Measurements from ENCODE around the gene SGSM2.

The SGSM2 gene

DNA sequence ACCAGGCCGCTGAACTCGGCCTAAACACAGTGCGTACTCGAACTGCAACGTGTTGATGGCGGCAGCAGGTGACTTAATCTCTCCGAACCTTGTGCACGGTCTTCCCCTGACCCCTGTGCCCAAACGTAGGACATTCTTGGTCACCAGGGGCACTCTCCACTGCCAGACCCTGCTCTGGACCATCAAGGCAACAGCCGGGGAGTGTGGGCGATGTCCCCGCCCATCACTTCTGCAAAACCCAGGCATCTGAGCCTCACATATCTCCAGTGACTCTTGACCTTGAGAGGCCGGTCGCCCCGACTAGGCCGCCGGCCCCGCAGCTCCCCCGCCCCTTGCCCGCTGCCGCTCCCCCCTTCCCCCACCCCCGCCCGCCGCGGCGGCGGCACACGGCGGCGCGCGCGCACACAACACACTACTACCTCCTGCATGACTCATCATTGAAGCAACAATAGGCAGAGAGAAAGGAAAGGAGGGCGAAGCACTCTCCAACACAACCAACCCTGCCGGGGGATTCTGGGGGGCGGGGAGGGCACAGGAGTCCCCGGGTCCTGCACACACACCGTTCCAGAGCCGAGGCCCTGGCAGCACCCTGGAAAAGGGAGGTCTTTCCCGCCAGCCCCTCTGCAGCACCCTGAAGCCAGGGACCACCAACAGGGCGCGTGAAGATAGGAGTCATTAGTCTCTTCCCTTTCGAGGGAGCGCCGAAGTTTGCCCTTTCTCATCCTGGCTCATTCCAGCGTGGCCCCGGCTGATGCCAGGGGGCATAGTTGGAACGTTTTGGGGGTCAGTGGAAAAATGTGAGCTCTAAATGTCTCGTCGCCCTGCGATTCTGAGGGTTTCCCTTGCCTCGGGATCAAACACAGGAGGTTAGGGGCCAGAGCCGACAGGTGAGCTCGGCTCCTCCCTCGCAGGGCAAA, 61.6 kb downstream of the SGSM2 start:
- DNase-seq (ENCODE audit: low read depth in 2 of 2), result peak; percentile 59 to 63

DNA sequence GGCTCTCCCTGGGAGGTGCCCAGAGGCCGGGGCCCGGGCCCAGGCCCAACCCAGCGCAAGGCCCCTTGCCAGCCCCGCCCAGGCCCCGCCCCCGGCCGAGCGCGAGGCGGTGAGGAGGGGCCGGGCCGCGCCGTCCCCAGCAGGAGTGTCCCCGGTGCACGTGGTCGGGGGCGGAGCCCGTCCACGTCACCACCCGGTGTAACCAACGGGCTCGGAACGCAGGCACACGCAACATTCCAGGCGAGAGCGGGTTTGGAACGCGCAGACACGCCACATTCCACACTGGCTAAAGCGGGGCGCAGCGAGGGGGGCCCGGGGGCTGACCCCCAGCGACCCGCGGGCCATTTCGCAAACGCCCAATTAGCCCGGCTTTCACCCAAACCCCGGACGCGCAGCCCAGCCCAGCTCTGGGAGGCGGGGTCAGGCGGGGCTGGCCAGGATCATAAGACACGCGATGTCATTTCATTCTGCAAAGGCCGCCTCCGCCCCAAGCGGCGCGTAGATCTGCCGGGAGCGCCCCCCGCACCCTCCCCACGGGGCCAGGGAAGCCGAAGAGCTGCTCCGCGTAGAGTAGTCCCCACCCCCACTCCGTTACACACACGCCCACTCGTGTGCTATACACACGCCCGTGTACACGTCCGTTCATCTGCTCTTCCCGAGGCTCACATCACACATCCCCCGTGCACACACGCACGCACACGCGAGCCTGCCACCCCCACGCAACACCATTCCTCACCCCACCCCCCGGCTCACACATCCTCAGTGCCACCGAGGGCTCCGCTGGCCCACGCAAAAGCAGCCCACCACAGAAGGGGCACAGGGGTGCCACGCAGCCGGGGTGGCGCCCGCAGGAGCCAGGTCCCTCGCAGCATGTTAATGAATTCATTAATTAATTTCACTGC, 62.5 kb downstream of the SGSM2 start:
- DNase-seq (ENCODE audit: low read depth in 2 of 2), result peak; percentile 90 to 91

DNA sequence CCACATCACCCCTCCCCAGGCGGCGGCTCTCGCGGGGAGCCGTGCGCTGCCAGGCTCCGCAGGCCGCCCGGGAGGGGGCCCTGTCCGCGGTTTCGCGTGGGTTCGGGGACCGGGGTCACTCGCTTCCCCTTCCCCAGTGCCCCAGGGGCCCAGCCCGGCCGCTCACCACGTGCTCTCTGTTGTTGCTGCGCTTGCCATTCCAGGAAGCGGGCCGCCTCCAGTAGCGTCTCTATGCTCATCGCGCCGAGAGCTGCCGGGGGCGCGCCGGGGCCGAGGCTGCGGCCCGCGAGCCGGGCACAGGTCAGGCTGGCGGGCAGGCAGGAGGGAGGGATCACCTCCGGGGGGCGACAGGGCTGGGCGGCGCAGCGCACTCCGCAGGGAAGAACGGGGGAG, 63.2 kb downstream of the SGSM2 start:
- DNase-seq (ENCODE audit: low read depth in 2 of 2), result no peak

DNA sequence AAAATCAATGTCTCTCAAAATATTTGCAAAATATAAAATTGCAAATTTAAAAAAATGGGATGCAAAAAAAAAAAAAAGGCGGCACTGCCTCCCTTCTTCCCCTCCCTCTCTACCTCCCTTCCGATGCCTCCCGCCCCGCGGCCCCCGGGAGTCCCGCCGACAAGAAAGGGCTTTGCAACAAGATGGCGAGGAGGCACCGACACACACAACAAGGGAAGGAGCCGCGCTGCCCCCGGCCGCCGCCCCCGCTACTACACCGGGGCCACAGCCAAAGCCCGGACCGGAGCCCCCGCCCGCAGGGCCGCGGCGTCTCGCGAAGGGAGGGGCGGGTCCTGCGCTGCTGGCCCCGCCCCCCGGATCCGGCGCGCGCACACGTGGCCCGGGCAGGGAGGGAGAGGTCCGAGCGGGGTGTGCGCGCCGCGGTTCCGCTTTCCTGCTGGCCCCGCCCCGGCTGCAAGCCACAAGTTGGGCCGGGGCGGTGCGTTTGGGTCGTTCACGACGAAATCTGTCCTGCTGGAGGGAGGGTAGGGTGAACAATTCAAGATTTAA, 63.6 kb downstream of the SGSM2 start, which contains the start of gene MNT:
Gene MNT (minus strand): TSS at position 184 of the 549 bp plus-strand sequence. CDS start 348 bp downstream, outside the sequence.
- DNase-seq (ENCODE audit: low read depth in 2 of 2), result peak; percentile 92 to 94

DNA sequence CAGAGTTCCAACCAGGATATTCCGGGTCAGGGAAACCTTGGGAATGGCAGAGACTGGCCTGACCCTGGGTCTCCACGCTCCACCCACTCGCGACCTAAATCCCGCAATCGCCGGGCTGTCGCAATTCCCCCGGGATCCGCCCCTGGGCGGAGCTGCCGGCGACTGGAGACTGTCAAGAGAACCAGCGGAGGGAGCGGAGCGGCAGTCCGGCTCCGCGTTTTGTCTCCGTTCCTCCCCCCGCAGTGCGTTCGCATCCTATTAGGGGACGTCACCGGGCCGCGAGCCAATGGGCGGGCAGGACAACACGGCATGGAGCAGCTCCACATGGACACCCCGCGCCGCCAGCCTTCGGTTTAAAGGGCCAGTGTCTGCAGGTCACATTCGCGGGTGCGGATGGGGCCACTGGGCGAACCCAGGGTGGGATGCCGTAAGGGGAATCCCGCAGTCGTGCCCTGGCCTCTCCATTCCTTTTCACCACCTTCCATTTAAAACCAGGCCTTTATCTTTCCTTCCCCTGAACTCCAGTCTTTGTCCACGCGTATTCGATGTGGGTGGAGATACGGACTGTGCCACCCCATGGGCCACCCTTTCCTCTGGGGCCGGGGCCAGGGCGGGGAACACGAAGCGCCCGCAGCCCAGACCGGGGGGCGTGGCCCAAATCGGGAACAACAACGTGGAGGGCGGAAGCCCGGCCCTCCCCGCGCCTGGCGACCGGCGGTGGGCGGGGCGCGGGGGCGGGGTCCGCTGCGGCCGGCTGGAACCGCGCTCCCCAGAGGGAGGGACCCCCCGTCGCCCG, 64.3 kb downstream of the SGSM2 start:
- DNase-seq (ENCODE audit: low read depth in 2 of 2), result peak; percentile 99

DNA sequence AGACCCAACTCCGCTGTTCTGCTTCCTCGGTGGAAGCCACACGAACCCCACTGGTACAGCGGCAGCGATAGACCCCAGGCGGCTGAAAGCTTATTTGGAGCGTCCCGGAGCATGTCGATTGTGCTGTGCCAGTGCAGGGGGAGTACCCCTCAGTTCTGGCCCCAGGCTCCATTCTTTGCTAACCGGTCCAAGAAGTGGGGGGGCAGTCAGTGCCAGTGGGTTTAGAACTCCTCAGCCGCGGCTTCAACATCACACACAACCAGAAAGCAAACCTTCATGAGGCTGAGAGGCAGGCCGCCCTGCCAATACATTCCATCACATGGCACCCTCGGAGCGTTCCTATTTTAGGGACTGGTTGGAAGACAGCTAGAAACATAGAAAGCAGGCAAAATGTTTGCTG, 65.2 kb downstream of the SGSM2 start:
- no peak for DNase-seq (ENCODE audit: low read depth in 2 of 2)

DNA sequence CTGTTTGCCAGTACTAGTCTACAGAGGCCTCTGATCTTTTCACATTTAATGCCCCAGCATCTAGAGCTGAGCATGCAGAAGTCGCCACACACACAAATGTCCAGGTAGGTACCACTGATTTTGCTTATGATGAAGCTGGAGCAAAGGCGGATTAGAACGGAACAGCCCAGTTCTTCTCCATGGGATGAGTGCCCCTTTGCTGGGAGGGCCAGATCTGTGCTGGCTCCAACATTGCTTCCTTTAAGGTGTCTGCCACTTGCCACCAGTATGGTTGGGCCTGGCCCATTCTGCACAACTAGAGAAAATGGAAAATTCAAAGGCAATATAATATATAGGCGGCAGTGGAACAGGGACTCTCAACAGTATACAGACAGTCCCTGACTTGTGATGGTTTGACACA, 65.7 kb downstream of the SGSM2 start:
- DNase-seq (ENCODE audit: low read depth in 2 of 2), result no peak

DNA sequence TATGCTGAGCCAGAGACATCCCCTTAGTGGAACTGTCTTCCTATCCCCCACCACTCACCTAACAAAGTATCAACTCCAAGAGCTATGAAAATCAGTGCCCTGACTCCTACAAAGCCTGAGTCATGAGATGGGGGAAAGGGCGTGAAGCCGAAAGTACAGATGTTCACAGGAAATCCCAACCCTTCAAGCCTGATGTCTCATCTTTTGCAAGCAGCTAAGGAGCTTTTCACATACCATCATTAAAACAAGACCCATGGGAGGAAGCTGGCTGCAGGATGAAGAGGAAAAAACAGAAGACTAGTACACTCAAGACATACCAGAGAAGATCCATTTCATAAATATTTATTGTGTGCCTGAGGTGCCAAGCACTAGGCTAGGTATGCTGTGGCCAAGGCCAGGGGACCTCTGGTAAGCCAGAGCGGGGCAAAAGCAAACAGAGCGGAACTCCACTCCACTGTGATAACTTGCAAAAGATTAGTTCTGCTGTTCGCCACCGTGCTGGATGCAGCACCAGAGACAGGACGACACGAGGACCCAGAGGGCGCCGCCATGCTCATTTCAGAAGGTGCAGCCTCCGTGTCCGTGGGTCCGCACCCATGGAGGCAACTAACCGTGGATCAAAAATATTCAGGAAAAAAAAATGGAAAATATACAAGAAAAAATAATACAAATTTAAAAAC, 68.1 kb downstream of the SGSM2 start:
- DNase-seq (ENCODE audit: low read depth in 2 of 2), result peak; percentile 77 to 82

DNA sequence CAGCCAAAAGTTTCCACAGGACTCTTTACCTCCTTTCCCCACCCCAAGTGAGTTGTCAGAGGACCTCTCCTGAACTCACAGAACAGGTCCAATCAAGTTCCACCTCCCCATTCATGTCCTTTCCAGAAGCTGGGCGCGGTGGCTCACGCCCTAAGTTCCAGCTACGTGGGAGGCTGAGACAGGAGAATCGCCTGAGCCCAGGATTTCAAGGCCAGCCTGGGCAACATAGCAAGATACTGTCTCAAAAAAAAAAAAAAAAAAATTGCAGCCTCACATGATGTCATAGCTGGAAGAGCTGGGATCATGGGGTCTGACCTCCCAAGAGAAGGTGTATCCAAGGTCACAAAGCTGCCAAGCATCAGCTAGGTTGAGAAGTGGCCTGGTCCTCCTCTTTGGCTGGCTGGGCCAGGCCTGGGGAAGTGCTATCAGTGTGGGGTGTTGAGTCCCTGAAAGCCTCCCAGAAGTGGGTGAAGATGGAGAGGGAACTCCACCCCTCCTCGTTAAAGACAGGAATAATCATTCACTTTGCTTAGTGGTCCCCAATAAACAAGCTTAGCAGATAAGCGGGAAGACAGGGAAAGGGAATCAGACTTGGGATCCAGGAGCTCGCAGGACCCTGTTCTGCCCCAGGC, 69.1 kb downstream of the SGSM2 start:
- DNase-seq (ENCODE audit: low read depth in 2 of 2), result no peak

DNA sequence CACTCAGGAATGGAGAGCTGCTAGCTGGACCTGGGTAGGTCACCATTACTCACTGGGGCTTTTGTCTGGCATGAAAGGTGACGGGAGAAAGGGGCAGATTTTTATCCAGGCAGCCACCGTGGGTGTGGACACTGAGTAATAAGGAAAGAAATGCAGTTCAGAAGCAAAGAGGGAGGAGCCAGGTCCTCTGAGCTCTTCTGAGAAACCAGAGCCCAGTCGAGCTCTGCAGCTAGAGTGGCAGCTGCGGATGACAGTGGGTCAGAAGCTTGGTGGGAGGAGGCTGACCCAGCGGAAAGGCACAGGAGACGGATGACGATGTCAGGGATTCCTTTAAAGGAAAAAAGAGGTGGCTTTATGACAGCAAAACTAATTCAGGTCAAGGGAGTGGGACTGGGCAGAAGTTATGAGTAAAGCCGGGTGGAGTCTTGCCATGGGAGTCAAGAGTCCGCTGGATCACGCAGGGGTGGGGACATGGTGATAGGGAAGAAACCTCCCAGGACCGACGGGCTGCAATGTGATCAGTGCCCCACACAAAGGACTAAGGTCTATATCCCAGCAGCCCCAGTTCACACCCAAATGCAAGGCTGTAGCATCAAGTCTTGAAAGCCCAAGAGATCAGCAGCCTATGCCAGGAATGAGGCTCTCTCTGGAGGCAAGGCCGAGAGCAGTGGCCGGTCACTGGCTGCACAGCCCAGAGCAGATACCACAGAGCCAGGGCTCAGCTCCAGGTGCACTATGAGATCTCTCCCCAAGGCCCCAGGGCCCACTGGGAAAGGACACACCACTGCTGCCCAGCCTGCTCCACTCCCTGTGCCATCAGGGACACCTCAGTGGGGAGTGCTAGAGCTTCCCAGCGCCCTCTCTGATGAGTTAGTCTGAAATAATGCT, 69.8 kb downstream of the SGSM2 start:
- peak; percentile 26 to 34 for DNase-seq (ENCODE audit: low read depth in 2 of 2)

DNA sequence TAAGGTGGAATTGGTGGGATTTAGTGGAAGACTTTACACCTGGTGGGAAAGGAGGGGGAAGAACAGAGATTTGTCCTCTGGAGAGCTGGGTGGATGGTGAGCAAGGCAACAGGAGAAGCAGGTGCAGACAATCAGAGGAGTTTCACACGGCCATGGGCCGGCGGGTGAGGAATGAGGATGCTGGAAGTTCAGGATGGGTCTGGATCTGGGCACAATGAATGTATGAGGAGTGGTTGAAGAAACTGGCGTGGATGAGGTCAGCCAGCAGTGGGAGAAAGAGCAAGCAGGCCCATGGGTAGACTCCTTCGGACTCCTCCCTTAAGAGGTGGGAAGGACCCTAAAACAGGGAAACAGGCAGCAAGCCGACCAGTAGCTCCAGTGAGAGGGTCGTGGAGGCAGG, 73.7 kb downstream of the SGSM2 start:
- no peak for DNase-seq (ENCODE audit: low read depth in 2 of 2)

DNA sequence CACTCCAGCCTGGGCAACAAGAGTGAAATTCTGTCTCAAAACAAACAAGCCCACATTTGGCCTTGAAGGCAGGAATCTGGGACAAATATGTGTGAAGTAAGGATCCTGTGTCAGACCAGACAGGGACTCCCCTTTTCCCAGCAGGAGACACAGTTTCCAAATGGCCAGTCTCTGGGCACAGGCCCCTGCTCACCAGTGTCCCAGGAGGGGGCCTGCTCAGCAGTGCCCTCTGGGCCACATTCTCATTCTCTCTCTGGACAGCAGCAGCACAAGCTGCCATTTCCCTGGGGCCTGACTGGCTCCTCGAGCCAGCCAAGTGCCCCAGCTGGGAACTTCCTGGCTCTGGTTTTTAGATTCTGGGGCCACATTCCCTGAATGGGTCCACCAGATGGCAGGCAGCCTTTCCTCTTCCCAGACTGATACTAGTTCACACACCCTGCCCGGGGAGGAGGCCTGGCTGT, 75.3 kb downstream of the SGSM2 start:
- DNase-seq (ENCODE audit: low read depth in 2 of 2), result no peak

DNA sequence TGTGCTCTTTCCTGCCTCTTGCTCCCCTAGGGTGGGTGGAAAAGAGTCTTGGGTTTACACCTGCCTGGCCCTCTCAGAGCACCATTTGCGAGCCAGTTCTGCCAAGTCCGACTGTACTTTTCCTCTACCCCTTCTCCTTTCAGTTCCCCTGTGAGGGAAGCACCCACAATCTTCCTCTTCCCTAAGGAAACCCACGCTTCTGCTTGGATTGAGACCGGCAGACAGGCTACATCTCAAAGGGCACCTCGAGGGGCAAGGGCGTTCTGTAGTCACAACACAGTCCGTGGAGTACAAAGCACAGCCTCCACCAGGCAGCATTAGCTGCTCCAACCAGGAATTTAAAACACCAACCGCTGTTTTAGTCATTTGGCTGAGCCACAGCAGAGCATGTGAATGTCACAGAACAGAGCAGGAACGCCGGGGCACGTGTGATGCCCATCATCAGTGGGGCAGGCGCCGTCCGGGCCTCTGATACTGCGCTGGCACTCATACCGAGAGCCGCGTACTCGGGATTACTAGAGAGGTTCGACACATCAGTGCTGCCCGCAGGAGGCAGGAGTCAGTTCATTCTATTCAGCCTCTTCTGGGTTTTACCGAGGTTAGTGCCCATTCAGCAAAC, 77.3 kb downstream of the SGSM2 start:
- DNase-seq (ENCODE audit: low read depth in 2 of 2), result no peak

DNA sequence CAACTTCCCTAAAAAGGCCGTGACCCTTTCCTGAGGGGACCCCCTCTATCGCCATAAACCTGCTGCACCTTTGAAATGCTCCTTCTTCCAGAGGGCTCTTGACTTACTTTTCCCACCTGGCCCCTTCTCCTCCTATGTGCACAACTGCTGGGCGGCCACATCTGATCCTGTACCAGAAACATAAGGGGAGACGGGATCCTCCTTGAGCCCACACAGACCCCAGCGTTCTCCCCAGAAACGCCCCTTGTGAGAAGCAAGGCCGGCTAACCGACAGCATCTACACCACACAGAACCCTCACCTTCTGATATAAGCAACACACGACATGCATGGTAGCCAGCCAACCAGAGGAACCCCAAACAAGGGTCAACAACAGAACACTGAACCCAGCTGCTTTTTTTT, 77.8 kb downstream of the SGSM2 start:
- DNase-seq (ENCODE audit: low read depth in 2 of 2), result no peak

DNA sequence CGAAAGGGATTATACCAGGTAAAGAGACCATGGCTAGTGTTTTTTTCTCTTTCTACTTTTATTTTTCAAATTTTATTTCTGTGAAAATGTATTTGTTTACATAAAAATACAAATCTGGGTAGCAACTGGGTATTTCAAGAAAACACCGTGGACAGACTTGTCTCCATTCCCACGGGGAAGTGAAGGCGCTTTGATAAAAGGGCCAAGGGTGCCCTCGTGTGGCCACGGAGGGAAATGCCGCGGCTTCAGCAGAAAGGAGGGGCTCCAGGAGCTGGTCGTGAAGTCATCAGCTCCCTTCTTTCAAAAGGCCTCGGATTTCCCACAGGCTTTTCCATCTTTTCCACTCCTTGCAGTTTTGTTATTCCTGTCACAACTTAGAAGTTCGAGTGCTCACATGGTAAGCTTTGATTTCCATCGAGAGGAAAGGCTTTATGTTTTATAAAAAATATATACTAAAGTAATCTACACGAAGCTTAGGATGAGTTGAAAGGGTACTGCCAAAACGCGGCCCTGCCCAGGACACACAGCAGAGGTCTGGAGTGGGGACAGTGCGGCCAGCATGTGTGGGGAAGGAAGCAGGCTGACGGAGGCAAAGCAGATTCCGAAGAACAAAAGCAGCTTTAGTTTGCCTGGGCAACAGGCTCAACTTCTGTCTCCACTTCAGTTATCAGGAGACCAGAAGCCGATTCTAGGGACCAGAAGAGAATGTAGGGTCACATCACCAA, 78.9 kb downstream of the SGSM2 start:
- peak; percentile 67 to 76 for DNase-seq (ENCODE audit: low read depth in 2 of 2)

DNA sequence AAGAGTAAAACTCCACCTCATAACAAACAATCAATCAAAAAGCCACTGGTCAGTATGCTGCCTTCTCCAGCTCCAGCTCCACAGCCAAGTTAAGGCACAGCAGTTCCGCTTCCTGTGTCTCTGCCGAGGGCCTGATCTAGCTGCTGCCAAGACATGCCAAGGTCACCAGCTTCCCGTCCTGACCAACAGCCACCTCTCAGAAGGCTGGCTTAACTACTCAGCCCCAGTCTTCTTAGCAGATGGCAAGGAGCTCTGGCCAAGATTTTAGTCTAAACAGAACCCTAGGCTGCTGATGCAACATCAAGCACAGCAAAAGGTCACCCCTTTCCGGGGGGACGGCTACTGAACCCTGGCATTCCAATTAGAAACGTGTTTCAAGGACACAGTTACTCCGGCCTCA, 81.3 kb downstream of the SGSM2 start:
- no peak for DNase-seq (ENCODE audit: low read depth in 2 of 2)

DNA sequence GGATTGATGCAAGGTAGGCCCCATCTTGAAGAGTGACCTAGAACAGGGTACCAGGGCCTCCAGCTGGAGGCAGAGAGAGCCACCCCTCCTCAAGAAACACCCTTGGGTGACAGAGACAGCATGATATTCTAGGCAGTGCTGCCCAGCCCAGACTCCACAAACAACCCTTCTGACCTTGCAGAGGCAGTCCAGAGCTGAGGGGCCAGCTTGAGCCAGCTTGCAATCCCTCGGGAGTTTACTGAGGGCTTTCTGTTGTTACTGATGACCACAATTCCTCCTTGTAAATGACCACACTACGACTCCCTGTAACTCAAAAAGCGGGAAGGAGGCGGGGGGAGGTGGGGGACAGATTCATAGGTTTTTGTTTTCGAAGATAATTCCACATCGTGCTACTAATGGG, 82.2 kb downstream of the SGSM2 start:
- no peak for DNase-seq (ENCODE audit: low read depth in 2 of 2)

DNA sequence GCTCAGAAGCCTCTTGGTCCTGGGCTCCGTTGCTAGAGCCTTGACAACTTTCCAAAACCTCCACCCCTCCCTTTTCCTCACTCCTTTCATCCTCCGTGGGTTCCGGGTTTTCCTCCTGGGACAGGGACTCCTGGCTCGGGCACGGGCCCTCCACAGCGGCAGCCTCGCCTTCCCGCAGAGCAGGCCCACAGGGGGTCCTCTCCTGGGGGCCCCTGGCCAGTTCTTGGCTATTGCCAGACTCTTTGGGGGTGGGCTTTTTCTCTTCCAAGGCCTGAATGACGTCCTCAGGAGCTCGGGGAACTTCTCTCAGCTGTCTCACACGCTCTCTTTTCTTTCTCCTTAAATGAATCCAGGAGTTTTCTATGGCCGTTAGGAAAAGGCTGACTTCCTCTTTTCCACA, 82.9 kb downstream of the SGSM2 start:
- DNase-seq (ENCODE audit: low read depth in 2 of 2), result no peak
